T follicular helper cell (primary cell): Measurements from ENCODE around the gene PHOX2A.
"Not testable (repeated sequence)": the region's sequence is repeated elsewhere in the genome, so short reads cannot be mapped to it uniquely, and the experiment has no call there.

Experiments
- DNase-seq: peaks from one replicate; pipeline ENCODE4 v3.0.0-alpha.2; 2020; ENCODE audit warnings: low read depth

The PHOX2A gene

GRCh38 chr11:72222106-72222891, 21.7 kb downstream of the PHOX2A start:
- no peak for DNase-seq

- DNase-seq, result no peak
These were observed 22.4 kb downstream of the PHOX2A start for GRCh38 chr11:72221386-72222075.

GRCh38 chr11:72220696-72221363, 23.1 kb downstream of the PHOX2A start:
- no peak for DNase-seq

- no peak for DNase-seq
These were observed 25.7 kb downstream of the PHOX2A start for GRCh38 chr11:72218251-72218745.

GRCh38 chr11:72217841-72218240, 26.1 kb downstream of the PHOX2A start:
- no peak for DNase-seq

GRCh38 chr11:72216638-72217037, 27.3 kb downstream of the PHOX2A start, which contains the start of gene FOLR2:
TSS of gene FOLR2 (plus strand) at chr11:72216794. CDS start at chr11:72218585, 1,791 bp downstream.
- DNase-seq, result no peak

GRCh38 chr11:72209101-72209500, 34.9 kb downstream of the PHOX2A start:
- no peak for DNase-seq

- no peak for DNase-seq
These were observed 35.7 kb downstream of the PHOX2A start for GRCh38 chr11:72208281-72208680.

GRCh38 chr11:72206794-72207193, 37.2 kb downstream of the PHOX2A start:
- not testable (repeated sequence) for DNase-seq

- DNase-seq, result no peak
These were observed 39.1 kb downstream of the PHOX2A start for GRCh38 chr11:72204886-72205285.

- DNase-seq, result no peak
These were observed 40.8 kb downstream of the PHOX2A start for GRCh38 chr11:72203163-72203562.

- no peak for DNase-seq
These were observed 41.4 kb downstream of the PHOX2A start for GRCh38 chr11:72202571-72202970.

GRCh38 chr11:72201445-72201844, 42.5 kb downstream of the PHOX2A start:
- not testable (repeated sequence) for DNase-seq

- no peak for DNase-seq
These were observed 48.3 kb downstream of the PHOX2A start for GRCh38 chr11:72195518-72196270.

GRCh38 chr11:72191961-72192381, 52.0 kb downstream of the PHOX2A start, which contains the start of gene FOLR1:
TSS of gene FOLR1 (plus strand) at chr11:72192140. CDS start at chr11:72192174, 34 bp downstream.
- no peak for DNase-seq

- DNase-seq, result no peak
These were observed 53.3 kb downstream of the PHOX2A start for GRCh38 chr11:72190631-72191071.

GRCh38 chr11:72189455-72190250, 54.3 kb downstream of the PHOX2A start:
- DNase-seq, result no peak
